OCI-M1 (cell line): ENCODE results near the gene DLG2.
"Not testable (repeated sequence)": the region's sequence is repeated elsewhere in the genome, so short reads cannot be mapped to it uniquely, and the experiment has no call there.

ENCODE experiments used
- DNase-seq: peaks from one replicate; lab custom pipeline; 2025; lab: John Stamatoyannopoulos, UW

DLG2 gene

GRCh38 chr11:85643191-85643614, 16.1 kb upstream of the DLG2 start:
- DNase-seq = no peak

DNA sequence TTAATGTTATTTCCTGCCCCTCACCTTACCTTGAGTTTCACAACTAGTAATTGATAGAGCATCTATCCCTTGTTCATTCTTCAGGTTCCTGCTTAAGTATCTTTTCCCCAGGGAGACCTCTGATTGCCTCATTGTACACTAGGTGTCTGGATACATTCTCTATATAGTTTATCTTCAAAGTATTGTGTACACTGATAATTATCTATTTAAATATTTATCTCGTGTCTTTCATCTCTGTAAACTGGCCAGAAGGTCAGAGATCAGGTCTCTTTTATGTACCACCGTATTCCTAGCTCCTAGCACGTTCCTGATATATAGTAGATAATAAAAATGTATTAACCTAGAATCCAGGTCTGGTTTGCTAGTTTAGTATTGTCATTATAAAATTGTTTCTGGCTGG, 7.6 kb upstream of the DLG2 start:
- no peak for DNase-seq

- DNase-seq = no peak
Observed at GRCh38 chr11:85628771-85629341, 1.7 kb upstream of the DLG2 start.

GRCh38 chr11:85627998-85628770, 1.0 kb upstream of the DLG2 start, which contains the start of gene TMEM126B:
Gene TMEM126B (plus strand): TSS chr11:85628593. CDS start chr11:85628608, 15 bp downstream.
- peak; percentile 100 for DNase-seq

- no peak for DNase-seq
Observed at GRCh38 chr11:85626496-85626895, 648 bp downstream of the DLG2 start.

DNA sequence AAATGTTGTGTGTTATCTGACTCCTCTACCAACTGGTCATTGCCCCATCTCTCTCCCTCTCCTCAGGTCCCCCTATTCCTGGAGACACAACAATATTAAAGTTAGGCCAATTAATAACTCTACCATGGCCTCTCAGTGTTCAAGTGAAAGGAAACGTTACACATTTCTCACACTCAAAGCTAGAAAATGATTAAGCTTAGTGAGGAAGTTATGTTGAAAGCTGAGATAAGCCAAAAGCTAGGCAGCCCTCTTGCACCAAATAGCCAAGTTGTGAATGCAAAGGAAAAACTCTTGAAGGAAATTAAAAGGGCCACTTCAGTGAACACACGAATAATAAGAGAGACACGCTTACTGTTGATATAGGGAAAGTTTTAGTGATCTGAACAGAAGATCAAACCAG, 6.9 kb downstream of the DLG2 start:
- no peak for DNase-seq

- DNase-seq = no peak
Observed at GRCh38 chr11:85619499-85619898, 7.6 kb downstream of the DLG2 start.

GRCh38 chr11:85611643-85612042, 15.5 kb downstream of the DLG2 start:
- peak; percentile 35 for DNase-seq

- DNase-seq = peak; percentile 61
Observed at GRCh38 chr11:85609286-85609685, 17.9 kb downstream of the DLG2 start.

- not testable (repeated sequence) for DNase-seq
Observed at GRCh38 chr11:85608621-85609020, 18.5 kb downstream of the DLG2 start.

DNA sequence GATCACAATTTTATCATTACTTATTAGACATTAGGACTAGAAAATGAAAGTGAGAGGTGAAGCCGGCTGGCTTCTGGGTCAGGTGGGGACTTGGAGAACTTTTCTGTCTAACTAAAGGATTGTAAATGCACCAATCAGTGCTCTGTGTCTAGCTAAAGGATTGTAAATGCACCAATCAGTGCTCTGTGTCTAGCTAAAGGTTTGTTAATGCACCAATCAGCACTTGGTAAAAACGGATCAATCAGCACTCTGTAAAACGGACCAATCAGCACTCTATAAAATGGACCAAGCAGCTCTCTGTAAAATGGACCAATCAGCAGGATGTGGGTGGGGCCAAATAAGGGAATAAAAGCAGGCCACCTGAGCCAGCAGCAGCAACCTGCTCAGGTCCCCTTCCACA, 20.9 kb downstream of the DLG2 start:
- not testable (repeated sequence) for DNase-seq

- no peak for DNase-seq
Observed at GRCh38 chr11:85603220-85603619, 23.9 kb downstream of the DLG2 start.

DNA sequence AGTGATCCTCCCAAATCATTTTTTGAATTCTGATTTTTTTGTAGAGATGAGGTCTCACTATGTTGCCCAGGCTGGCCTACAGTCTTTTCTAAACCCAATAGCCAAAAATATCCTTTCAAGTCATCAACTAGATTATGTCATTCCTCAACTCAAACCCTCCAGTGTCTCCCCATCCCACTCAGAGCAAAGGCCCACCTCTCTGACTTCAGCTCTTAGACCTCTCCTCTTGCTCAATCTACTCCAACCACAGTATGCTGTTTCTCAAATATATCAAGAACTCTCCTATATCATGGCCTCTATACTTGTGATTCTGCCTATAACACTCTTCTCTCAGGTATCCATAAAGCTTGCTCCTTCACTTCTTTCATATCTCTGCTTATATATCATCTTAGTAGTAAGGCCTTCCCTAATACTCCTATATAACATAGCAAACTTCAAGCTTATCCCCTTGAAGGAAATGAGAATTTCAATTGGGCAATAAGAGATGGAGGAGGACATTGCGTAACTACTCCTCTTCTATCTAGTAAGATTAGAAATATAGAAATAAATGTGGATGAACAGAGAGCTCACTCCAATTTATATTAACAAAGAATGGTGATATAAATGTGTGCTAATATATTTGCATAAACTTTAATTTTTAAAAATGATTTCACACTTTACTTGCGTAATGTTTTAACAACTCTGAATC, 24.5 kb downstream of the DLG2 start:
- peak; percentile 56 for DNase-seq

GRCh38 chr11:85599083-85599482, 28.1 kb downstream of the DLG2 start:
- DNase-seq = no peak

DNA sequence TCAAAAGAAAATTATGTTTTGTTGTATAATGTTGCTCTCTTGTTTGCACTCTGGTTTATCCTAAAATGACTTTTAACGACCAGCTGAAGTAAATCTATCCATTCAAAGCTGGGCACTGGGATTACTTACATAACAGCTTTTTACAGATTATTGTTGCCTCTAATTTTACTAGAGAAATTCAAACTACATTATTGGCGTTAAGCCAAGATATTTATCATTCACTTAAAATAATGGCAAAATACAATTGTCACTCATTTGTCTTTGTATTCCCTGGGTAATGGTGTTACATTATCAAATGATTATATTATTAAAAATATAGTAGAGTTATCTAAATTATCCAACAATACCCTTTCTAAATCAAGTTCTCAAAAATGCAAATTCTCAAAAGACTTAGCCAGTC, 30.3 kb downstream of the DLG2 start:
- DNase-seq = no peak

DNA sequence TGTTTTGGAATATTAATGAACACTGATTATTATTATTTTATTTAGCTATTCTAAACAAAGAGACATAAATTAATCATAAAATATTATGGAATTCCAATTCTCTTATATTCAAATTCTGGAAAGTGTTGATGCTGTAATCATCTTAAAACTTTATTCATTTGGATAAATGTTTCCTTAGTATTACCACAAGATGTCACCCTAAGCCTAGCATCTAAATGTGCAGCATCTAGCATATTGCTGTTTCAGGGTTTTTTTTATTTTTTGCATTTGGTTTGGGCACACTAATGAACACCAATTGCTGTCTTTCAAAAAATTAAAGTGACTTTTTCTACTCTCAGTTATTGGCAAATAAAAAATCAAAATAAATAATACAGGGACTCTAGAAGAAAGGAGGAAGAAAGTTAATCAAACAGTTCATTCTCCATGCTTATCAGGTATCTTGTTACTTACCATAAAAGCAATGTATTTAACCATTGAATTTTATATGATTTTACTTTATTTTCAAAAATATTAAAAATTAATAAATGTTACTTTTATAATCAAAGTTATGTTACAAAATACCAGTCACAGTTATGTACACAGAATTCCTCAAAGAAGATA, 31.8 kb downstream of the DLG2 start:
- DNase-seq = peak; percentile 91

DNA sequence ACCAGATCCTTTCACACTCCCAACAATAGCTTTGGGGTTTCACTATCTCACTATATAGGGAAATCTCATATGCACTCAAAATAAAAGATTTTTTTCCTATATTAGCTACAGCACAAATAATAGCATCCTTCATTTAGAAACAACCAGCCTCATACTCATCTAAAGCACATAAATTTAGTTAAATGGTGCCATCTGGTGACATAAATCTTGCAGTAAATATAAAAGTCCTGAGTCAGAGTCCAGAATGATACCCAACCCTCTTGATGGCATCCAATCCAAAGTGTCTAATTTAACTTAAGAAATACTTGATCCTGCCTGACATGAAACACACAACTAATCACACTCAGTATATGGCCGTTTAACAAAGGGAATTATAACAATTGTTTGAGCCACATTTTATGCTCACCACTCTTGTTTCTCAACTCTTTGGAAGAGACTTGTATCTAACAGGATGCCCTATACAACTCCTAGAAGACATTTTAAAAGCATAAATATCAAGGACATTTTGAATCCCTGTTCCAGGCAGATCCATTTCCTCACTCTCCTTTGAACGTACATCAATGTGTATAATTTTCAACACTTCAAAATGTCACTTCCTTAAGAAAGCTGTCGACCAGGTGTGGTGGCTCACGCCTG, 36.2 kb downstream of the DLG2 start:
- DNase-seq = peak; percentile 93

- DNase-seq = no peak
Observed at GRCh38 chr11:85589373-85589772, 37.8 kb downstream of the DLG2 start.

GRCh38 chr11:85582111-85582510, 45.0 kb downstream of the DLG2 start:
- DNase-seq = no peak

DNA sequence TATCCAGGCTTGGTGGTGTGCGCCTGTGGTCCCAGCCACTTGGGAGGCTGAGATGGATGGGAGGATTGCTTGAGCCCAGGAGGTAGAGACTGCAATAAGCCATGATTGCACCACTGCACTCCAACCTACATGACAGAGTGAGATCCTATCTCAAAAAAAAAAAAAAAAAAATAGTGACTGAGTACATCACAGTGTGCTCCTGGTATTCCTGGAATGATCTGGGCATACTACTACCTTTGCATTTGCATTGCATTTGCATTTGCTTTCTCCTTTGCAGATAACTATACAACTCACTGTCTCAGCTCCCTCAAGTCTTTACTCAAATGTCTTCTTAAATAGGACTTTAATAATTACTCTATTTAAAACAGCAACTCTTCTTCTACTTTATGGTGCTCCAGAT, 51.8 kb downstream of the DLG2 start:
- DNase-seq = no peak

- DNase-seq = no peak
Observed at GRCh38 chr11:85572056-85572455, 55.1 kb downstream of the DLG2 start.

DNA sequence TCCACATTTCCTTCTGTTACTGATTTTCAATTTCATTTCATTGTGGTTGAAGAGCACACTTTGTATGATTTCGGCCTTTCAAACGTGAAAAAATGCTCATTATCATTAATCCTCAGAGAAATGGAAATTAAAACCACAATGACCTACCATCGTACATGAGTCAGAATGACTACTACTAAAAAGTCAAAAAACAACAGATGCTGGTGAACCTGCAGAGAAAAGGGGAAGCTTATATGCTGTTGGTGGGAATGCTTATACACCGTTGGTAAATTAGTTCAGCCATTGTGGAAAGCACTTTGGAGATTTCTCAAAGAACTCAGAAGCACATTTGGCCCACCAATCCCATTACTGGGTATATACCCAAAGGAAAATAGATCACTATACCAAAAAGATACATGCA, 57.6 kb downstream of the DLG2 start:
- DNase-seq = peak; percentile 44
